Measurements from ENCODE around the gene TMPRSS2.

GRCh38 chr21:41475714-41476420 is 32.1 kb downstream of the TMPRSS2 start:
- no peak for TF ChIP-seq CTCF (IDR thresholded peaks at IDR 0.05)
- no peak for TF ChIP-seq POLR2A (IDR thresholded peaks at IDR 0.05)

Data from heart left ventricle (tissue), 13 donors.